Astrocyte (in vitro differentiated cells and primary cell): ENCODE results near the gene SIGLEC11. TPM values are rescaled to one million over a fixed set of nuclear protein-coding genes. Genes with fewer than 3 reads are reported as not detected.

ENCODE experiments used
- DNase-seq: peaks from one replicate; pipeline ENCODE4 v3.0.0-alpha.2; 2010; ENCODE audit warnings: low read depth
- FAIRE-seq: peaks from 2 replicates; lab custom pipeline; 2011; peaks lifted over from hg19 to GRCh38; lab: Jason Lieb, UNC
- H2AFZ ChIP-seq: 2 replicates; pipeline ENCODE4 v1.6.0; 2012; ENCODE audit warnings: low read depth, low read length, inconsistent platforms
- H3K27ac ChIP-seq: 2 replicates; pipeline ENCODE4 v1.5.1; 2011; ENCODE audit warnings: low read depth, low read length, inconsistent platforms
- H3K27me3 ChIP-seq: 2 replicates; pipeline ENCODE4 v1.6.0; 2011; ENCODE audit warnings: low read length, inconsistent platforms; ENCODE audit not compliant: insufficient read depth
- H3K36me3 ChIP-seq: 2 replicates; pipeline ENCODE4 v1.5.1; 2011; ENCODE audit warnings: low read length, inconsistent platforms; ENCODE audit not compliant: insufficient read depth
- H3K4me1 ChIP-seq: 2 replicates; pipeline ENCODE4 v1.5.1; 2011; ENCODE audit warnings: low read length, inconsistent platforms; ENCODE audit not compliant: insufficient read depth
- H3K4me2 ChIP-seq: 2 replicates; pipeline ENCODE4 v1.6.0; 2012; ENCODE audit warnings: low read length, inconsistent platforms
- H3K4me3 ChIP-seq: 2 replicates; pipeline ENCODE4 v1.5.1; 2011; ENCODE audit warnings: low read depth, mild to moderate bottlenecking, low read length, inconsistent platforms; ENCODE audit not compliant: insufficient read depth
- H3K79me2 ChIP-seq: 2 replicates; pipeline ENCODE4 v1.6.0; 2012; ENCODE audit warnings: mild to moderate bottlenecking, low read length, inconsistent platforms; ENCODE audit not compliant: insufficient read depth
- H3K9ac ChIP-seq: 2 replicates; pipeline ENCODE4 v1.6.0; 2012; ENCODE audit warnings: mild to moderate bottlenecking, low read length, inconsistent platforms
- H3K9me3 ChIP-seq: 2 replicates; pipeline ENCODE4 v1.5.1; 2012; ENCODE audit warnings: low read depth, mild to moderate bottlenecking, low read length, inconsistent platforms; ENCODE audit not compliant: insufficient read depth
- H4K20me1 ChIP-seq: 2 replicates; pipeline ENCODE4 v1.6.0; 2012; ENCODE audit warnings: low read length, inconsistent platforms; ENCODE audit not compliant: insufficient read depth
- H3K27ac Mint-ChIP-seq: one replicate; pipeline ENCODE4 v1.8.0; 2021; ENCODE audit warnings: mild to moderate bottlenecking, mixed read lengths; ENCODE audit not compliant: unreplicated experiment
- H3K27me3 Mint-ChIP-seq: one replicate; pipeline ENCODE4 v1.8.0; 2021; ENCODE audit warnings: low read depth, mixed read lengths; ENCODE audit not compliant: unreplicated experiment
- H3K36me3 Mint-ChIP-seq: one replicate; pipeline ENCODE4 v1.8.0; 2021; ENCODE audit warnings: low read depth, mixed read lengths; ENCODE audit not compliant: unreplicated experiment
- H3K4me1 Mint-ChIP-seq: one replicate; pipeline ENCODE4 v1.8.0; 2021; ENCODE audit warnings: low read depth, mixed read lengths; ENCODE audit not compliant: unreplicated experiment
- H3K4me3 Mint-ChIP-seq: one replicate; pipeline ENCODE4 v1.8.0; 2021; ENCODE audit warnings: mild to moderate bottlenecking, moderate library complexity, mixed read lengths; ENCODE audit not compliant: unreplicated experiment
- H3K9me3 Mint-ChIP-seq: one replicate; pipeline ENCODE4 v1.8.0; 2021; ENCODE audit warnings: mild to moderate bottlenecking, mixed read lengths; ENCODE audit not compliant: unreplicated experiment
- CTCF ChIP-seq: IDR thresholded peaks from 2 replicates; pipeline ENCODE4 v1.5.1; 2011; ENCODE audit warnings: low read depth, mild to moderate bottlenecking, inconsistent platforms, low read length, moderate library complexity; ENCODE audit not compliant: insufficient read depth
- EZH2 ChIP-seq: IDR thresholded peaks from 2 replicates; pipeline ENCODE4 v1.6.1; 2012; ENCODE audit warnings: mild to moderate bottlenecking, low read length, inconsistent platforms; ENCODE audit not compliant: insufficient read depth
- total RNA-seq: library from RNA; stranded (reverse); gene quantifications from 2 replicates; pipeline ENCODE4 v1.2.1, GENCODE V29; 2021

SIGLEC11 gene
- total RNA-seq, 1 donor from 2014 or later, result not detected

DNA sequence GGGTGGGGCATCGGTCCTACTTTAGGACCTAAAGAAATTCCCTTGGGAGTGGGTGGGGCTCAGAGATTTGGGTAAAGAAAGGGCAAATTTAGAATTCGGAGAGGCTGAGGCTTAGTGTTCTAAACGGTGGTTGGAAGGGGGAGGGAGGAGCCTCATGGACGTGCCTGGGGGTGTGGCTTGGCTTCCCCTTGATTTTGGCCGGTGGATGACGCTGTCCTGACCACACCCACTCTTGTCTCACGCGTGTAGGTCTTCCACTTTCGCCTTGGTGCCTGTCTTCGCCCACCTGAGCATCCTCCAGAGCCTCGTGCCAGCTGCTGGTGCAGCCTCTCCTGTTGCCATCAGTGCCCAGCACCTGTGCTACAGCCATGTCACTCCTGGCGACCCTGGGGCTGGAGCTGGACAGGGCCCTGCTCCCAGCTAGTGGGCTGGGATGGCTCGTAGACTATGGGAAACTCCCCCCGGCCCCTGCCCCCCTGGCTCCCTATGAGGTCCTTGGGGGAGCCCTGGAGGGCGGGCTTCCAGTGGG, 30.4 kb downstream of the SIGLEC11 start:
- Histone ChIP-seq H3K27me3 (no peaks in the 10 kb centered on the region), H3K9ac (no peak overlapping the region), H3K36me3 (peaks cover 4% of the 10 kb centered on the region), H3K79me2 (peaks cover 35% of the 10 kb centered on the region), H2AFZ (no peak overlapping the region), H3K27ac (no peak overlapping the region), H3K4me3 (peak overlapping the region; percentile 43), H3K9me3 (no peaks in the 10 kb centered on the region), H4K20me1 (peaks cover 17% of the 10 kb centered on the region), H3K4me2 (peak overlapping the region; percentile 98), H3K4me1 (peaks cover 6% of the 10 kb centered on the region)
- TF ChIP-seq CTCF (no peak), EZH2 (no peak)
- peak overlapping the region; percentile 97 for H3K4me3 Mint-ChIP-seq
- H3K9me3 Mint-ChIP-seq, result peaks cover 2% of the 10 kb centered on the region
- DNase-seq (no peak), FAIRE-seq (no peak)
- H3K36me3 Mint-ChIP-seq, result peaks cover 23% of the 10 kb centered on the region
- H3K4me1 Mint-ChIP-seq, result peaks cover 5% of the 10 kb centered on the region
- no peaks in the 10 kb centered on the region for H3K27me3 Mint-ChIP-seq
- H3K27ac Mint-ChIP-seq, result peak overlapping the region; percentile 93

DNA sequence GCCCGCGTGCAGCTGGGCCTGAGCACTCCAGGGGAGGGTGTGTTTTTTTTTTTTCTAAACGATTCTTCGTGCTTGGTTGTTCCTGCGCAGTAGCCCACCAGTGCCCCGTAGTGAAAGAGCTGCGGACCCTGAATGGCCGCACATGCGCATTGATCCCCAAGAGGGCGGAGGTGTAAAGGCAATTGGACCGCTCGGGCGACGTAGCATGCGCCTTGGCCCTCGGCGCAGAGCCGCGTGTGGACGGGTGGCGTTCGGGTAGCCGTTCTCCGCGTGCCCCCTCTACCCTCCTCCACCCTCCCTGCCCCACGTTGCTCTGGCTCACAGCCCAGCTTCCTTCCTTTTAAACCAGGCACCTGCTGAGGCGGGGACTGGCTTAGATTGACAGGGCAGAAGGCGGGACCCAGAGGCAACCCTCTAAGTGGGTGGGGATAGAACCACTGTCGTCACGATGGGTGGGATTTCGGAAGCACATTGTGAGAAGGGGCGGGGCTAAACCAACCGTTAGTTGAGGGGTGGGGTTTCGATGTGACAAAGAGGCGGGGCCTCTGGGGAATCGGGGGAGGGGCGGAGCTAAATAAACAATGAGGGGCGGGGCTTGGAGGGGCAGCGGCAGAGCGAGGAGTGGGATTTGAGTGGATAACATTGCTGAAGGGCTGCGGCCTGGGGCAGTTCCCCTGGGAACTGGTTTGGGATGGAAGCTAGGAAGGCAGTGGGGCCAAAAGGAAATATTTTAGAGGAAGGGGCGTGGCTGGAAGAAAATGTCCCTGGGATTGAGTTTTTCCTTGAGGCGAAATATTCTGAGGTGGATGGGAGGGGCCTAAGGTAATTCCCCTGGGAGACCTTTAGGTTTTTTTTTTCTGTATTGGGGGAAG, 31.1 kb downstream of the SIGLEC11 start:
- Histone ChIP-seq H4K20me1 (peaks cover 24% of the 10 kb centered on the region), H3K27ac (peak overlapping the region; percentile 88), H3K9me3 (no peaks in the 10 kb centered on the region), H3K27me3 (no peaks in the 10 kb centered on the region), H3K4me1 (peaks cover 6% of the 10 kb centered on the region), H3K4me2 (peak overlapping the region; percentile 98), H2AFZ (peak overlapping the region; percentile 91), H3K79me2 (peaks cover 42% of the 10 kb centered on the region), H3K36me3 (peaks cover 6% of the 10 kb centered on the region), H3K4me3 (peak overlapping the region; percentile 87), H3K9ac (peak overlapping the region; percentile 92)
- Mint-ChIP-seq H3K27ac (peak overlapping the region; percentile 93), H3K27me3 (no peaks in the 10 kb centered on the region), H3K4me3 (peak overlapping the region; percentile 97), H3K9me3 (peaks cover 2% of the 10 kb centered on the region), H3K4me1 (peaks cover 5% of the 10 kb centered on the region), H3K36me3 (peaks cover 23% of the 10 kb centered on the region)
- TF ChIP-seq EZH2, result no peak
- TF ChIP-seq CTCF, result no peak
- DNase-seq (peak; percentile 91), FAIRE-seq (no peak)
